CD4-positive, alpha-beta T cell treated with Interleukin-17A for 1 hour (primary cell): Measurements from ENCODE around the gene ST6GALNAC6.

Experiments
- DNase-seq: peaks from one replicate; pipeline ENCODE4 v3.0.0-alpha.2; 2020

ST6GALNAC6 gene, protein sequence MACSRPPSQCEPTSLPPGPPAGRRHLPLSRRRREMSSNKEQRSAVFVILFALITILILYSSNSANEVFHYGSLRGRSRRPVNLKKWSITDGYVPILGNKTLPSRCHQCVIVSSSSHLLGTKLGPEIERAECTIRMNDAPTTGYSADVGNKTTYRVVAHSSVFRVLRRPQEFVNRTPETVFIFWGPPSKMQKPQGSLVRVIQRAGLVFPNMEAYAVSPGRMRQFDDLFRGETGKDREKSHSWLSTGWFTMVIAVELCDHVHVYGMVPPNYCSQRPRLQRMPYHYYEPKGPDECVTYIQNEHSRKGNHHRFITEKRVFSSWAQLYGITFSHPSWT

GRCh38 chr9:127899128-127899943, at the start of gene ST6GALNAC6:
Gene ST6GALNAC6 (minus strand): TSS chr9:127899603. CDS start chr9:127897981, 1,622 bp downstream.
- DNase-seq: peak; percentile 69

- no peak for DNase-seq
These were observed 48.7 kb upstream of the ST6GALNAC6 start for GRCh38 chr9:127947841-127948710.

DNA sequence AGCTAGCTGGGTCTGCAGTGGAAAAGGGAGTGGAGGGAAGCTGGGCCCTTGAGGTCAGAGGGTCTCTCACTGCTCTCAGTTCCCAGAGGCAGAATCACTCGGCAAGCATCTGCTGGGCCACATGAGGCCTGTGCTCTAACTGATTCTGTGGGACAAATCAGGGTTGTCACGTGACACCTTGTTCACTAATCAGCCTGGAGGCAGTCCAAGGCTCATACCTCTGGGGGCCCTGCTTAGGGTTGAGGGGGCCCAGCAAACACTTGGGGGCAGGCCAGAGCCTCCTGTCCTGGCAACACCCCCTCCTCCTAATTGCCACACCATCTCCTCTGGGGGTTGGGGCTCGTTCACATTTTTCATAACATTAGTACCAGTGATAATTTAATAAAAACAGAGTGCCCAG, 47.3 kb upstream of the ST6GALNAC6 start:
- no peak for DNase-seq

GRCh38 chr9:127945942-127946341, 46.5 kb upstream of the ST6GALNAC6 start:
- no peak for DNase-seq

DNA sequence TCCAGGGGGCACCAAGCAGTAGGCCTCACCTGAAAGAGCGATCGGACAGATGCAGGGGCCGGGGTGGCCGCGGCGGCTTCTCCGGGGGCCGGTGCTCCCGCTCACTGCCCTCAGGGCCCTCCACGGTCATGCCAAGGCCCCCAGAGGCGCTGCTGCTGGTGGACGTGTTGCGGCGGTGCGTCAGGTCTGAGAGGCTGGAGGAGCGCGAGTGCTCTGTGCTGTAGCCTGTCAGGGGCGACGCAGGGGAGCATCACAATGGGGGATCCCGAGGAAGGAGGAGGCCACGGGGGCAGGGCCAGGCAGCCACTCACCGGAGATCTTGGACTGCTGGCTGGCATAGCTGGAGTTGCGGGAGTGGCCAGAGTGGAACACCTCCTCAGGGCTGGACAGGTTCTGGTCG, 45.9 kb upstream of the ST6GALNAC6 start:
- DNase-seq: no peak

DNA sequence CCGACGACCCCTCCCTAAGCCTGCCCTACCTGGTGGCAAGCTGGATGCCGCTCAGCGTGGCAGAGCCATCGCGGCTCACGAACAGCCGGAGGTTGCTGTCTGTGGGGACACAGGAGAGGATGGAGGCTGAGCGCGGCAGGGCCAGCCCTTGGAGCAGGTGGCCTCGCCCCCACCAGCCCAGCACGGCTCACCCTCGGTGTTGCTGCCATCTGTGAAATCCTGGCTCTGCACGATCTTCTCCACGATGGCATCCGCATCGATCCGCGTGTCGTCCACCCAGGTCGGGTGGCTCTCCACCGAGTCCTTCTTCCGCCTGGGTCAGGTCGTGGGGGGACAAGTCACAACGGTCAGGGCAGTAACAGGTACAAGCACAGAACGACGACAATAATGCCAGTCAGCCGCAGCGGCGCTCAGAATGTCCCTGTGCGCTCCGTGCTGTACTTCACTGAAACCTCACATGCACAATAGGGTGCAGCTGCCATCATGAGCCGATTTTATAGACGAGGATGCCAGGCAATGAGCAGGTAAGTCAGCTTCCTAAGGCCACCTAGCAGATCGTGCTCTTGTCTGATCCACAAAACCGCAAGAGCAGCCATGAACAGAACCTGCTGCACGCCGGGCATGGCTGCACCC, 45.3 kb upstream of the ST6GALNAC6 start:
- DNase-seq: no peak

DNA sequence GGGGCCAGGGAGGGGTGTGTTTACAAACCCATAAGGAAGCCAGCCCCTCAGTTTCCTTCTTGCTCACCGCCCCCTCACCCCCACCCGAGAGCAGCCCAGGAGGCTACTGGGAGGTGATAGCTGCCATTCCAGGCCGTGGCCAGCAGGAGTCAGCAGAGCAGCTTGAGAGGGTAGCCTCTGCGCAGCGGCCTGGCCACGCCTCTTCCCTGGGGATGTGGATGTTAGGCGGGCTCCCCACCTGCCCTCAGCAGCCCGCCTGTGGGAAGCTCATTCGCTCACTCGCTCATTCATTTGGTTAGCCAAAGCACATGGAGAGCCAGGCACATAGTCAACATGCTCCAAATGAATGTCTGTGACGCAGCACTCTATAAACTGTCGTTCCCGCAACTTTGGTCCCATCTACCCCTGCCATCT, 44.3 kb upstream of the ST6GALNAC6 start:
- DNase-seq: peak; percentile 76

DNA sequence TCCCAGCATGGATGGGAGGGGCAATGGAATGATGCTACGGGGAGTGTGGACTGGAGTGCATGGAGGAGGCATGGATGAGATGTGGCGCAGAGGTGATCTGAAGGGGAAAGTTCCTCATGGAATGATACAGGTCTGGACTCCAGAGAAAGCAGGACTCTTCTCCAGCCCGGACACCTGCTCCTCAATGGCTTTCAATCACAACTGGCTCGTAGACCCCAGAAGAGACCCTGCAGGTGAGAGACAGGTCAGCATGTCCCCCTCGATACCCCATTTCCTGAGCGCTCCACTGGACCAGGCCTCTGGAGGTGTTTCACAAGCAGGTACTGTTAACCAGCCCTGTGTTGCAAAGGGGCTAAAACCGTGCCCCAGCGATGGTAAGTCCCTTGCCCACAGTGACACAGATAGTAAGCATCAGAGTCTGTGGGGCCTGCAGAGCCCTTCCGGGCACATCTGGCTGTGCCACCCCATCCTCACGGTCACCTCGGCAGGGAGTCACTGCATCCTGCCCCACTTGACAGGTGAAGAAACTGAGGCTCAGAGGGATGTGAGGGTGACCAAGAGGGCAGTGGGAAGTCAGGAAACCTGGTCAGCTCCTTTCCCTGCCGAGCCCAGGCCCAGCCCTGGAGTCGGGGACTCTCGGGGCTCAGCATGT, 43.7 kb upstream of the ST6GALNAC6 start:
- DNase-seq: no peak

GRCh38 chr9:127942216-127943010, 43.0 kb upstream of the ST6GALNAC6 start:
- DNase-seq: peak; percentile 61

GRCh38 chr9:127941961-127942215, 42.5 kb upstream of the ST6GALNAC6 start:
- DNase-seq: no peak

DNA sequence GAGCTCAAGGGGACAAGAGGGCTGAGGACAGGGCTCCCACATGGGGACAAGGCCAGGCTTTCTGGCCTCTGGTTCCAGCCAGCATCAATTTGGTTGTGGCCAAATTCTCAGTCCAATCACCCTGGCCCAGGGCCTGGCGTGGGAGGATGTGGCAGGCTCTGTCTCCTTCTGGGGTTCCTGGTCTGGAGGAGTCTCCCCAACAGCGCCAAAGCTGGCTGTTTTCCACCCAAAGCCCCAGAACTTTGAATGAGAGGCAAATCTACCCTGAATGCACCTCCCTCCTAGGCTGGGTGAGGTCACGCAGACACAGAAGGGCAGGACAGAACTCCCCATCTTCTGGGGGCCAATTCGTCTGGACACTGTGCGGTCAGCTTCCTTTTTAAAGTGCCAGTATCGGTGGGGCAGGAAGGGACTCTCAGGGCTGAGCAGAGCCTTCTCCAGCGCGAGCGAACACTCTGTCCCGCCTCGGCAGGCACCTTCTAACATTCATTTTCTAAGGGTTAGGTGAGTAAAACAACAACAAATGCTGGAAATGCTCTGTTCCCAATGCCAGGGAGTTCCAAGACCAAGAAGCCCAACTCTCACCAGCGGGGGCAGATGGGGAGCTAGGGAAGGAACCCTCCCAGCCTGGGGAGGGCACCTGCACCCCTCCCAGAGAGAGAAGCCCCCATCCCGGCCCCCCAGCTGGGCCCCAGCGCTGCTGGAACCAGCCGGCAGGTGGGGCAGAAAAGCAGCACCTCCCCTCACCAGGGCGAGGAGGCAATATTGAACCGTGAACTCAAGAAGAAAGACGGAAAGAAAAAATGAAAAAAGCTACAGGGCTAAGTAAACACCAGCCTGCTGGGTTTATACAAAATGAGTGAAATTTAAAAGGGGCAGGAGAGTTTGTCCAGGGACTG, 41.9 kb upstream of the ST6GALNAC6 start:
- DNase-seq: no peak

GRCh38 chr9:127940593-127940992, 41.2 kb upstream of the ST6GALNAC6 start:
- no peak for DNase-seq

DNA sequence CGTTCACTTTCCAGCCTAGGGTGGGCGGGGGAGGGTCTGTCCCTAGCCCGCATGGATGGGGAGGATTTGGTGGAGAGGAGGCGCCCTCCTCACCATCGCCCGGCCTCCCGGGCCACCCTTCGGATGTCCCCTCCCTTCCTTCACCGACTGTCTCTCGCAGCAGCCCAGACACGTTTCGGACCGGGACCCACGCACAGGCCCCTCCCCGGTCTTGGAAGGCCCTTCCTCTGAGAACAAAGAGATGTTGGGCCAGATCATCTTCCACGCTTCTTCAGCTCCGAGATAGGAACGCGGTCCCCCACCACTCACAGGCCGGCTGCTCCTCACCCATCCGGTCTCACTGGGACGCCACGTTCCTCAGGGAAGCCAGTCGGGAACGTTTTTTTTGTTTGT, 38.9 kb upstream of the ST6GALNAC6 start:
- no peak for DNase-seq

DNA sequence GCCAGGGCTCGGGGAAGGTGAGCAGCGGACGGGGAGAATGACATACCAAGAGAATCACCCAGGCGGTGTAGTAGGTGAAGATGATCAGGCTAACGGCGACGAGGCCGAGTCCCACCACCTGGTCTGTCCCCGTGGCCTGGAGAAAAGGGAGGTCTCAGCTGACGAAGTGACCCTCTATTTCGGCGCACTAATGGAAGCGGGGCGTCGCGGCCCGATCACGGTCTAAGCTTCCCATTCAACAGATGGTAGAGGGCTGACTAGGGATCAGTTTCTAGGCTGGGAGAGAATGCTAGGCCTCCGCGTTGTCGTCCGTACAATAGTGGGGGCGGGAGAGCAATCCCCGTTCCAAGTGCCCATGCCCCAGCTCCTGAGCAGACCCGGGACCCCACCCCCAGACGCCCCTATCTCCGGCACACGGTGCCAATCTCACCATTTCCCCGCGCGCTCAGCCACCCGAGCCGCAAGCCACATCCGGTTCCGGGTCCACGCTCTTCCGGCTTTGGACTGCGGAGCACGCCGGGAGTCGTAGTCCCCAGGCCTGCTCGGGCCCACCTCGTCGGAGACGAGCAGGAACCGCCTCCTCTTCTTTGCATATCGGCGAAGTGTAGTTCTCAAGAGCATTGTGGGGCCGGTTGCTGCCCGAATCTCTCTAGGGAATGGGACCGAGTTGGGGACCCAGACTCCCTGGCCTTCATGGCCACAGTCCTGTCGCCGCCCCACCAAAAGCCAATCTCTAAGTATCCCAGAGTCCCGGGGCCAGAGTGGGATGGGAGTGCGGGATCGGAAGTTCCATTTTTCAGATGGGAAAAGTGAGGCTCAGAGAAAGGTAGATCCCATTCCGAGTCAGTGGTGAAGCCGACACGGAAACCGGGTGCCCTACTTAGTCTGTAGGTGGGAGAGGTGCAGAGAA, 38.2 kb upstream of the ST6GALNAC6 start, which contains the start of gene DPM2:
TSS of gene DPM2 (minus strand) at position 467 of the 910 bp plus-strand sequence. CDS start at position 433, 34 bp downstream.
- peak; percentile 86 for DNase-seq

DNA sequence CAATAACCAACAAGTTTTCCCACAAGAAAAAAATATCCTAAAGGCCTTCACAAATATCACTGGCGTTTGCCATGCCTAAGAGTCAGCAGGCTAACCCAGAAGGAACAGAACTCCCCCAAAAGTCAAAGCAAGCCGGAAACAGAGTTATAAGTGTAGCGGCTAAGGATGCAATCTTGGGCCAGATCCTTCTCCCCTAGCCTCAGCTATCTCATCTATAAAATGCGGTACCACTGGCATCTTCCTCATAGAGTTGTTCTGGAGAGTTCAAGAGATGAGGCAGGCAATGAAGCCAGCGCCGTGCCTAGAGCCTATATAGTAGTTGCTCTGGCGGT, 37.6 kb upstream of the ST6GALNAC6 start:
- no peak for DNase-seq

DNA sequence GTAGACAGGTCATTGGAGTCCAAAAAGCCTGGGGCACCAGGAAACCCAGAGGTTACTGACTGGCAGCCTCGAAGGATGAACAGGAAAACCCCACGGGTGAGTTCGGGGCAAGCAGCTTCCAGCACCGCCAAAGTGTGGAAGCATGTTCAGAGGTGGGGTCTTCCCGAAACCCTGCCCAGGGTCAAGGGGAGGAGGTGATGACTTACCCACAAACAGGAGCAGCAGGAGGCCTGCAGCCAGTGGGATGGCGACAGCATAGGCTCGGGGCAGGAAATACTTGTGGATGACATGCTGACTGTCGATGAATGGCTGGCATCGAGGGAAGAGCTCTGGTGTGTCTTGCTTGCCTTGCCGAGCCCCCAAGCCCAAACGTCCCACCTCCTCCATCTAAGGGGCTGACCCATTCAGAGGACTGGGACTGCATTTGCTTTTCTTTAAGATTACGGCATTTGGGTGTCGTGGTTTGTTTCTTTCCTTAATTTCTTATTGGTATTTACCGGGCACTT, 37.0 kb upstream of the ST6GALNAC6 start:
- no peak for DNase-seq

- no peak for DNase-seq
These were observed 36.4 kb upstream of the ST6GALNAC6 start for GRCh38 chr9:127935765-127936221.

GRCh38 chr9:127934986-127935385, 35.6 kb upstream of the ST6GALNAC6 start:
- no peak for DNase-seq

- DNase-seq: no peak
These were observed 34.8 kb upstream of the ST6GALNAC6 start for GRCh38 chr9:127934248-127934647.
